Spleen (tissue), 11 donors: Measurements from ENCODE around the gene LCN10. TPM values are rescaled to one million over a fixed set of nuclear protein-coding genes. Genes with fewer than 3 reads are reported as not detected.
"Not testable (repeated sequence)": the region's sequence is repeated elsewhere in the genome, so short reads cannot be mapped to it uniquely, and the experiment has no call there.

Source experiments
- DNase-seq: peaks from one replicate; pipeline ENCODE4 v3.0.0-alpha.2; 2020
- H3K27ac ChIP-seq, 8 donors: fragments of 200-600 bp; sonication (generic) in 7 of 8; 1 replicate in 4 of 8; 2 replicates in 4 of 8; pipeline versions ENCODE4 v1.5.0 to v1.8.0; 2016 to 2021; ENCODE audit warnings: inconsistent platforms in 4 of 8, mild to moderate bottlenecking in 4 of 8, moderate library complexity in 1 of 8
- H3K27me3 ChIP-seq, 7 donors: fragments of 200-600 bp; sonication (generic) in 6 of 7; replicated peaks in 1 of 7; 1 replicate in 4 of 7; 2 replicates in 3 of 7; pipeline versions ENCODE4 v1.5.0 to v1.8.0; 2016 to 2021; ENCODE audit warnings: inconsistent platforms in 3 of 7, mild to moderate bottlenecking in 1 of 7
- H3K36me3 ChIP-seq, 6 donors: fragments of 200-600 bp; sonication (generic) in 5 of 6; 1 replicate in 4 of 6; 2 replicates in 2 of 6; pipeline versions ENCODE4 v1.5.0 to v1.8.0; 2016 to 2021; ENCODE audit warnings: inconsistent platforms in 2 of 6
- H3K4me1 ChIP-seq, 6 donors: fragments of 200-600 bp; sonication (generic) in 5 of 6; 1 replicate in 3 of 6; 2 replicates in 3 of 6; pipeline versions ENCODE4 v1.5.0 to v1.8.0; 2016 to 2021; ENCODE audit warnings: inconsistent platforms in 3 of 6
- H3K4me3 ChIP-seq, 8 donors: fragments of 200-600 bp; sonication (generic) in 7 of 8; 1 replicate in 4 of 8; 2 replicates in 4 of 8; pipeline versions ENCODE4 v1.5.0 to v1.8.0; 2016 to 2021; ENCODE audit warnings: inconsistent platforms in 4 of 8, mild to moderate bottlenecking in 4 of 8, moderate library complexity in 2 of 8
- H3K9me3 ChIP-seq, 8 donors: fragments of 200-600 bp; sonication (generic) in 7 of 8; 1 replicate in 4 of 8; 2 replicates in 4 of 8; pipeline versions ENCODE4 v1.5.0 to v1.8.0; 2016 to 2021; ENCODE audit warnings: inconsistent platforms in 4 of 8
- POLR2A ChIP-seq, 3 donors: fragments of 450-650 bp; IDR thresholded peaks; one replicate each; pipeline ENCODE4 v1.5.1; 2017; ENCODE audit warnings: antibody characterized with exemption in 3 of 3, mild to moderate bottlenecking in 1 of 3
- POLR2AphosphoS5 ChIP-seq, 3 donors: sonication (generic); formaldehyde crosslinking; IDR thresholded peaks; one replicate each; pipeline ENCODE4 v1.5.1; 2017; ENCODE audit warnings: antibody characterized with exemption in 3 of 3
- WGBS, 5 donors: extraction: QIAGEN DNeasy Blood & Tissue Kit in 3 of 5; methylation state at CpG; one replicate each; pipeline versions ENCODE4 v1.1.5 to v1.1.7; 2013 to 2018; 5-methylcytosine and 5-hydroxymethylcytosine counted together
- intact Hi-C: fragments of 100-400 bp; cut with DNase I; formaldehyde crosslinking; loops from one replicate; pipeline ENCODE4 v1.15.0; 2023; ENCODE audit warnings: low total_unique reads
- polyA plus RNA-seq, 3 donors: library from polyadenylated mRNA; stranded (reverse); fragments of 200-250 nt; gene quantifications; one replicate each; pipeline ENCODE4 v1.2.1, GENCODE V29; 2013
- total RNA-seq, 7 donors: library from RNA; depleted of rRNA in 3 of 7; stranded (reverse); fragments of >200 nt in 3 of 7; fragmentation: NEBNext Ultra II Directional in 4 of 7; extraction: Animal tissue kit (Norgen Biotek cat#: 25700) in 4 of 7; gene quantifications; one replicate each; pipeline versions ENCODE4 v1.1.0 to v1.2.1, GENCODE V29; 2016 to 2021
- TF ChIP-seq, protein P1 (sequence below), 11 experiments: fragments of 200-600 bp in 7 of 11; fragments of 450-650 bp in 4 of 11; sonication (generic) in 4 of 11; IDR thresholded peaks in 8 of 11; conservative IDR thresholded peaks in 3 of 11; 1 replicate in 7 of 11; 2 replicates in 4 of 11; pipeline versions ENCODE4 v1.4.0 to v1.8.0; 2016 to 2021; ENCODE audit warnings: antibody characterized with exemption in 11 of 11, inconsistent platforms in 4 of 11, mild to moderate bottlenecking in 1 of 11
- donor health status: healthy with polysubstance abuse.
- donor health status: DM: no; HTN: no; CAD: no; lungs with moderate emphysema.
- donor health status: DM: no; HTN: no; CAD: no.
- donor health status: Bipolar disorder and iron deficiency.
- donor health status: healthy.
- donor health status: DM: no; HTN: no; CAD: no.
- donor health status: DM: yes; HTN: yes; CAD: no.

The LCN10 gene
- total and polyA plus RNA-seq, 10 donors, result 7.2 to 41.3 (median 15.8) TPM

DNA sequence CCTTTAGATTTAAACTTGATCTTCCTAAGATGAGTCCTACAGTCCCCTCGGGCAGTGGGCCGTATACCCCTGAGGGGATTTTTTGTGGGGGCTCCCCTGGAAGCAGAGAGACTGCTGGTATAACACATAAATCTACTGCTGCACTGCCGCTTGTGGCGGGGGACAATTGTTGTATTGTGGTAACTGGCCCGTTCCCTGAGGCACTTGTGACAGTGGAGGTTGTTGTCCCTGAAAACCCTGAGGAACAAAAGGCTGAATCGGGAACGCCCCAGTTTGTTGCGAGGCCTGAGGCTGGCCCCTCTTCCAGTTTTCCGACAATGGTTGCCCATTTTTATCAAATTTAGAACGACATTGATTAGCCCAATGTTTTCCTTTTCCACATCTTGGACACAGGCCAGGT lies 43.7 kb upstream of the LCN10 start:
- intact Hi-C loops, result loop anchor here (5.0 to 10.0 kb wide), 2 partner anchors 251 to 278 kb away; no protein-coding TSS in a partner anchor
- no peak overlapping the region for H3K27ac ChIP-seq
- peaks cover 5 to 36% (median 15%) of the 10 kb centered on the region in 6 donors for H3K4me1 ChIP-seq
- TF ChIP-seq POLR2AphosphoS5 (IDR thresholded peaks at IDR 0.05), result no peak
- no peak for TF ChIP-seq POLR2A (IDR thresholded peaks at IDR 0.05)
- TF ChIP-seq, protein P1, sequence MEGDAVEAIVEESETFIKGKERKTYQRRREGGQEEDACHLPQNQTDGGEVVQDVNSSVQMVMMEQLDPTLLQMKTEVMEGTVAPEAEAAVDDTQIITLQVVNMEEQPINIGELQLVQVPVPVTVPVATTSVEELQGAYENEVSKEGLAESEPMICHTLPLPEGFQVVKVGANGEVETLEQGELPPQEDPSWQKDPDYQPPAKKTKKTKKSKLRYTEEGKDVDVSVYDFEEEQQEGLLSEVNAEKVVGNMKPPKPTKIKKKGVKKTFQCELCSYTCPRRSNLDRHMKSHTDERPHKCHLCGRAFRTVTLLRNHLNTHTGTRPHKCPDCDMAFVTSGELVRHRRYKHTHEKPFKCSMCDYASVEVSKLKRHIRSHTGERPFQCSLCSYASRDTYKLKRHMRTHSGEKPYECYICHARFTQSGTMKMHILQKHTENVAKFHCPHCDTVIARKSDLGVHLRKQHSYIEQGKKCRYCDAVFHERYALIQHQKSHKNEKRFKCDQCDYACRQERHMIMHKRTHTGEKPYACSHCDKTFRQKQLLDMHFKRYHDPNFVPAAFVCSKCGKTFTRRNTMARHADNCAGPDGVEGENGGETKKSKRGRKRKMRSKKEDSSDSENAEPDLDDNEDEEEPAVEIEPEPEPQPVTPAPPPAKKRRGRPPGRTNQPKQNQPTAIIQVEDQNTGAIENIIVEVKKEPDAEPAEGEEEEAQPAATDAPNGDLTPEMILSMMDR (IDR thresholded peaks at IDR 0.05 in 8 of 11, conservative IDR thresholded peaks at IDR 0.05 in 3 of 11), result no peak
- 74 to 86% (median 77%) methylated on average over 10 of the region's 10 CpGs for WGBS, 5 donors
- DNase-seq, result no peak
- H3K27me3 ChIP-seq, result no peaks in the 10 kb centered on the region
- no peak overlapping the region for H3K4me3 ChIP-seq
- no peaks in the 10 kb centered on the region for H3K36me3 ChIP-seq
- no peaks in the 10 kb centered on the region for H3K9me3 ChIP-seq

- intact Hi-C loops, result loop anchor here (5.0 to 10.0 kb wide), 2 partner anchors 252 to 279 kb away; no protein-coding TSS in a partner anchor
- DNase-seq, H3K27ac ChIP-seq, H3K27me3 ChIP-seq, H3K9me3 ChIP-seq, H3K4me3 ChIP-seq, H3K36me3 ChIP-seq: not testable (repeated sequence)
- H3K4me1 ChIP-seq, result peaks cover 5 to 34% (median 15%) of the 10 kb centered on the region in 6 donors
- 81 to 88% (median 85%) methylated on average over 12 to 23 of the region's 23 CpGs for WGBS, 5 donors
Measured at GRCh38 chr9:136785565-136786355, 43.0 kb upstream of the LCN10 start.

DNA sequence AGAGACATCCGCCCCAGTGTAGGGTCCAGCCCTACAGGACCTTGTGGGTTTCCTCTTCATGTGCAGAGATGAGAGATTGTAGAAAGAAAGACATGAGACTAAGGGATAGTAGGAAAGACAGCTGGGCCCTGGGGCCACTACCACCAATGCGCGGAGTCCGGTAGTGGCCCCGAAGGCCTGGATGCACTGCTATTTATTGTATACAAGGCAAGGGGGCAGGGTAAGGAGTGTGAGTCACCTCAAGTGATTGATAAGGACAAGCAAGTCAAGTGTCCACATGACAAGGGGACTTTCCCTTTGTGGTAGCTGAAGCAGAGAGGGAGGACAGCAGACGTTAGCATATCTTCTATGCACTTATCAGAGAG lies 42.2 kb upstream of the LCN10 start:
- intact Hi-C loops, result loop anchor here (5.0 to 10.0 kb wide), 2 partner anchors 252 to 280 kb away; no protein-coding TSS in a partner anchor
- Histone ChIP-seq H3K9me3 (no peaks in the 10 kb centered on the region), H3K36me3 (no peaks in the 10 kb centered on the region), H3K4me1 (peaks cover 0 to 26% (median 7%) of the 10 kb centered on the region in 6 donors), H3K4me3 (no peak overlapping the region), H3K27ac (no peak overlapping the region), H3K27me3 (no peaks in the 10 kb centered on the region)
- no peak for DNase-seq
- TF ChIP-seq POLR2A (IDR thresholded peaks at IDR 0.05) (no peak), POLR2AphosphoS5 (IDR thresholded peaks at IDR 0.05) (no peak)
- TF ChIP-seq, protein P1 (IDR thresholded peaks at IDR 0.05 in 8 of 11, conservative IDR thresholded peaks at IDR 0.05 in 3 of 11), result no peak
- 78 to 86% (median 82%) methylated on average over 6 of the region's 6 CpGs for WGBS, 5 donors

GRCh38 chr9:136784249-136784996 lies 41.7 kb upstream of the LCN10 start:
- 41 to 50% (median 44%) methylated on average over 9 of the region's 9 CpGs for WGBS, 5 donors
- intact Hi-C loops, result loop anchor here (10.0 kb wide), 1 partner anchor 280 kb away; no protein-coding TSS in a partner anchor
- no peak overlapping the region for H3K27ac ChIP-seq
- TF ChIP-seq, protein P1 (IDR thresholded peaks at IDR 0.05 in 8 of 11, conservative IDR thresholded peaks at IDR 0.05 in 3 of 11), result peak in 9 of 11 experiments; percentile 19 to 71 (median 55)
- TF ChIP-seq POLR2AphosphoS5 (IDR thresholded peaks at IDR 0.05), result no peak
- H3K4me1 ChIP-seq, result peaks cover 0 to 23% (median 6%) of the 10 kb centered on the region in 6 donors
- DNase-seq, result no peak
- no peaks in the 10 kb centered on the region for H3K36me3 ChIP-seq
- H3K4me3 ChIP-seq, result no peak overlapping the region
- H3K9me3 ChIP-seq, result no peaks in the 10 kb centered on the region
- no peaks in the 10 kb centered on the region for H3K27me3 ChIP-seq
